ENCODE results near the gene KCNN2. TPM values are rescaled to one million over a fixed set of nuclear protein-coding genes. Genes with fewer than 3 reads are reported as not detected.

The KCNN2 gene
- total RNA-seq, 1 experiment from 2014 or later, result 0.27 TPM

DNA sequence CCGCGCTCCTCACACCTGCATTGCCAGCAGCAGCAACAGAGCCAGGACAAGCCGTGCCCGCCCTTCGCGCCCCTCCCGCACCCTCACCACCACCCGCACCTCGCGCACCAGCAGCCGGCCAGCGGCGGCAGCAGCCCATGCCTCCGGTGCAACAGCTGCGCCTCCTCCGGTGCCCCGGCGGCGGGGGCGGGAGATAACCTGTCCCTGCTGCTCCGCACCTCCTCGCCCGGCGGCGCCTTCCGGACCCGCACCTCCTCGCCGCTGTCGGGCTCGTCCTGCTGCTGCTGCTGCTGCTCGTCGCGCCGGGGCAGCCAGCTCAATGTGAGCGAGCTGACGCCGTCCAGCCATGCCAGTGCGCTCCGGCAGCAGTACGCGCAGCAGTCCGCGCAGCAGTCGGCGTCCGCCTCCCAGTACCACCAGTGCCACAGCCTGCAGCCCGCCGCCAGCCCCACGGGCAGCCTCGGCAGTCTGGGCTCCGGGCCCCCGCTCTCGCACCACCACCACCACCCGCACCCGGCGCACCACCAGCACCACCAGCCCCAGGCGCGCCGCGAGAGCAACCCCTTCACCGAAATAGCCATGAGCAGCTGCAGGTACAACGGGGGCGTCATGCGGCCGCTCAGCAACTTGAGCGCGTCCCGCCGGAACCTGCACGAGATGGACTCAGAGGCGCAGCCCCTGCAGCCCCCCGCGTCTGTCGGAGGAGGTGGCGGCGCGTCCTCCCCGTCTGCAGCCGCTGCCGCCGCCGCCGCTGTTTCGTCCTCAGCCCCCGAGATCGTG lies 517 bp downstream of the KCNN2 start:
- Histone ChIP-seq H3K27me3 (replicated peaks; ENCODE audit: control insufficient read depth, insufficient read depth, low read length) (no peaks in the 10 kb centered on the region), H3K4me1 (no peaks in the 10 kb centered on the region), H3K9me3 (no peaks in the 10 kb centered on the region; the same call in 1 of the 2 replicates), H3K4me3 (ENCODE audit: low read depth, low read length) (peak overlapping the region; percentile 35), H3K36me3 (ENCODE audit: control insufficient read depth, insufficient read depth, low read length) (no peaks in the 10 kb centered on the region)
- Mint-ChIP-seq H3K9me3 (ENCODE audit: unreplicated experiment) (no peaks in the 10 kb centered on the region), H3K4me1 (ENCODE audit: low read depth, unreplicated experiment) (peaks cover 5% of the 10 kb centered on the region), H3K36me3 (ENCODE audit: insufficient read depth, unreplicated experiment) (peaks cover 5% of the 10 kb centered on the region), H3K27me3 (ENCODE audit: insufficient read depth, unreplicated experiment) (peaks cover 26% of the 10 kb centered on the region), H3K4me3 (ENCODE audit: unreplicated experiment) (peak overlapping the region; percentile 84), H3K27ac (ENCODE audit: unreplicated experiment) (no peak overlapping the region)
- DNase-seq, result no peak
- ChIA-PET CTCF (no interaction called here), POLR2A (no interaction called here)
- TF ChIP-seq, protein P1, sequence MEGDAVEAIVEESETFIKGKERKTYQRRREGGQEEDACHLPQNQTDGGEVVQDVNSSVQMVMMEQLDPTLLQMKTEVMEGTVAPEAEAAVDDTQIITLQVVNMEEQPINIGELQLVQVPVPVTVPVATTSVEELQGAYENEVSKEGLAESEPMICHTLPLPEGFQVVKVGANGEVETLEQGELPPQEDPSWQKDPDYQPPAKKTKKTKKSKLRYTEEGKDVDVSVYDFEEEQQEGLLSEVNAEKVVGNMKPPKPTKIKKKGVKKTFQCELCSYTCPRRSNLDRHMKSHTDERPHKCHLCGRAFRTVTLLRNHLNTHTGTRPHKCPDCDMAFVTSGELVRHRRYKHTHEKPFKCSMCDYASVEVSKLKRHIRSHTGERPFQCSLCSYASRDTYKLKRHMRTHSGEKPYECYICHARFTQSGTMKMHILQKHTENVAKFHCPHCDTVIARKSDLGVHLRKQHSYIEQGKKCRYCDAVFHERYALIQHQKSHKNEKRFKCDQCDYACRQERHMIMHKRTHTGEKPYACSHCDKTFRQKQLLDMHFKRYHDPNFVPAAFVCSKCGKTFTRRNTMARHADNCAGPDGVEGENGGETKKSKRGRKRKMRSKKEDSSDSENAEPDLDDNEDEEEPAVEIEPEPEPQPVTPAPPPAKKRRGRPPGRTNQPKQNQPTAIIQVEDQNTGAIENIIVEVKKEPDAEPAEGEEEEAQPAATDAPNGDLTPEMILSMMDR (IDR thresholded peaks at IDR 0.05; ENCODE audit: insufficient read depth in 1 of 2, low read depth in 1 of 2, low read length in 1 of 2, severe bottlenecking in 1 of 2, unreplicated experiment in 1 of 2), result no peak
- intact Hi-C loops (cut with micrococcal nuclease; ENCODE audit: unreplicated experiment), result no loop called here
- BruUV-seq (replicated peaks), result no TSS peak

DNA sequence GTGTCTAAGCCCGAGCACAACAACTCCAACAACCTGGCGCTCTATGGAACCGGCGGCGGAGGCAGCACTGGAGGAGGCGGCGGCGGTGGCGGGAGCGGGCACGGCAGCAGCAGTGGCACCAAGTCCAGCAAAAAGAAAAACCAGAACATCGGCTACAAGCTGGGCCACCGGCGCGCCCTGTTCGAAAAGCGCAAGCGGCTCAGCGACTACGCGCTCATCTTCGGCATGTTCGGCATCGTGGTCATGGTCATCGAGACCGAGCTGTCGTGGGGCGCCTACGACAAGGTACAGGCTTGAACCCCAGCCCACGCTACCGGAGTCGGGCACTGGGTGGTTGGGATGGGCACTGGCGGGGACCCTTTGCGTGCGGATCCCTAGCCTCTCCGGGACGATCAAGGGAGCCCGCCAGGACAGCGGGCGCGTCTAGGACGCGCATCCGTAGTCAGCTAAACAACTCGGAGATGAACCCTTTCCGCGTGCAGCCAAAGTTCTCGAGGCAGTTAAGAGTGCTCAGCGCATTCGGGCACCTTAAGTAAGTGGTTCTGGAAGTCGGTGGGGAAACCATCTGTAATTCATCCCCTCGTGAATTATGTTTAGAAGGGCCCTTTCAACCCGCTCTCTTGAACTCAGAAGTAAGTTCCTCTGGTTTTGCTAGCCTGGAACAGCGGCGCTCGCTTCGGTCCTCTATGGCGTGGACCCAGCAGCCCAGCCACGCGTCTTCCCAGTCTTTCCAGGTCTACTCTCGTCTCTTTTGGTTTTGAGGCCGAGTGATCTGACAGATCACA lies 1.3 kb downstream of the KCNN2 start:
- Mint-ChIP-seq H3K4me1 (ENCODE audit: low read depth, unreplicated experiment) (peaks cover 5% of the 10 kb centered on the region), H3K36me3 (ENCODE audit: insufficient read depth, unreplicated experiment) (peaks cover 5% of the 10 kb centered on the region), H3K27ac (ENCODE audit: unreplicated experiment) (no peak overlapping the region), H3K27me3 (ENCODE audit: insufficient read depth, unreplicated experiment) (peaks cover 26% of the 10 kb centered on the region), H3K4me3 (ENCODE audit: unreplicated experiment) (peak overlapping the region; percentile 84), H3K9me3 (ENCODE audit: unreplicated experiment) (no peaks in the 10 kb centered on the region)
- intact Hi-C loops (cut with micrococcal nuclease; ENCODE audit: unreplicated experiment), result no loop called here
- DNase-seq, result no peak
- no TSS peak for BruUV-seq (replicated peaks)
- Histone ChIP-seq H3K4me1 (no peaks in the 10 kb centered on the region), H3K4me3 (ENCODE audit: low read depth, low read length) (no peak overlapping the region), H3K9me3 (no peaks in the 10 kb centered on the region; the same call in 1 of the 2 replicates), H3K27me3 (replicated peaks; ENCODE audit: control insufficient read depth, insufficient read depth, low read length) (no peaks in the 10 kb centered on the region), H3K36me3 (ENCODE audit: control insufficient read depth, insufficient read depth, low read length) (no peaks in the 10 kb centered on the region)
- ChIA-PET POLR2A (no interaction called here), CTCF (no interaction called here)
- TF ChIP-seq, protein P1 (IDR thresholded peaks at IDR 0.05; ENCODE audit: insufficient read depth in 1 of 2, low read depth in 1 of 2, low read length in 1 of 2, severe bottlenecking in 1 of 2, unreplicated experiment in 1 of 2), result no peak

- H3K27me3 ChIP-seq (replicated peaks; ENCODE audit: control insufficient read depth, insufficient read depth, low read length), result no peaks in the 10 kb centered on the region
- POLR2A ChIA-PET, result no interaction called here
- peak overlapping the region; percentile 84 for H3K4me3 Mint-ChIP-seq (ENCODE audit: unreplicated experiment)
- peaks cover 23% of the 10 kb centered on the region for H3K27me3 Mint-ChIP-seq (ENCODE audit: insufficient read depth, unreplicated experiment)
- H3K4me3 ChIP-seq (ENCODE audit: low read depth, low read length), result no peak overlapping the region
- CTCF ChIA-PET, result no interaction called here
- peaks cover 5% of the 10 kb centered on the region for H3K4me1 Mint-ChIP-seq (ENCODE audit: low read depth, unreplicated experiment)
- peak in 1 of 2 experiments; percentile 3 for DNase-seq
- no peaks in the 10 kb centered on the region for H3K36me3 ChIP-seq (ENCODE audit: control insufficient read depth, insufficient read depth, low read length)
- H3K9me3 ChIP-seq, result no peaks in the 10 kb centered on the region; the same call in 1 of the 2 replicates
- TF ChIP-seq, protein P1 (IDR thresholded peaks at IDR 0.05; ENCODE audit: insufficient read depth in 1 of 2, low read depth in 1 of 2, low read length in 1 of 2, severe bottlenecking in 1 of 2, unreplicated experiment in 1 of 2), result no peak
- intact Hi-C loops (cut with micrococcal nuclease; ENCODE audit: unreplicated experiment), result no loop called here
- no peak overlapping the region for H3K27ac Mint-ChIP-seq (ENCODE audit: unreplicated experiment)
- BruUV-seq (replicated peaks), result no TSS peak
- H3K4me1 ChIP-seq, result no peaks in the 10 kb centered on the region
- no peaks in the 10 kb centered on the region for H3K9me3 Mint-ChIP-seq (ENCODE audit: unreplicated experiment)
- H3K36me3 Mint-ChIP-seq (ENCODE audit: insufficient read depth, unreplicated experiment), result peaks cover 5% of the 10 kb centered on the region
Observed at GRCh38 chr5:114363837-114364236, 2.0 kb downstream of the KCNN2 start.

Measured in Caco-2 (cell line).